Fibroblast of lung (primary cell): Measurements from ENCODE around the gene PSMD8.

Source experiments
- EZH2 ChIP-seq: IDR thresholded peaks from 2 replicates; pipeline ENCODE4 v1.5.1; 2012; ENCODE audit warnings: low read length, control low read depth, mild to moderate bottlenecking; ENCODE audit errors: missing control alignments
- TF ChIP-seq, protein P1 (sequence below), 2 donors: IDR thresholded peaks in 1 of 2; conservative IDR thresholded peaks in 1 of 2; 1 replicate in 1 of 2; 2 replicates in 1 of 2; pipeline ENCODE4 v1.5.1; 2011 to 2012; ENCODE audit warnings: low read length in 2 of 2, control low read depth in 1 of 2, inconsistent platforms in 1 of 2, low read depth in 1 of 2, mild to moderate bottlenecking in 1 of 2

DNA sequence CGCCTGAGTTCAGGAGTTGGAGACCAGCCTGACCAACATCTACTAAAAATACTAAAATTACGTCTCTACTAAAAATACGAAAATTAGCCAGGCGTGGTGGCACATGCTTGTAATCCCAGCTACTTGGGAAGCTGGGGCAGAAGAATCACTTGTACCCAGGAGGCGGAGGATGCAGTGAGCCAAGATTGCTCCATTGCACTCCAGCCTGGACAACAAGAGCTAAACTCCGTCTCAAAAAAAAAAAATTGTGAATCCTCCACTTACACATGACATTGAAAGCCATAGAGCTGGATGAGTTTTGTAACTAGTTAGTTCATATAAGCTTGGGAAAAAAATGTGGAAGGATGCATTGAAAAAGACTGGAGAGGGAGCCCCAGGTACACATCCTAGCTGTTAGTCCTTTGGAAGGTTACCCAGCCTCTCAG, 452 bp upstream of the PSMD8 start:
- TF ChIP-seq, protein P1, sequence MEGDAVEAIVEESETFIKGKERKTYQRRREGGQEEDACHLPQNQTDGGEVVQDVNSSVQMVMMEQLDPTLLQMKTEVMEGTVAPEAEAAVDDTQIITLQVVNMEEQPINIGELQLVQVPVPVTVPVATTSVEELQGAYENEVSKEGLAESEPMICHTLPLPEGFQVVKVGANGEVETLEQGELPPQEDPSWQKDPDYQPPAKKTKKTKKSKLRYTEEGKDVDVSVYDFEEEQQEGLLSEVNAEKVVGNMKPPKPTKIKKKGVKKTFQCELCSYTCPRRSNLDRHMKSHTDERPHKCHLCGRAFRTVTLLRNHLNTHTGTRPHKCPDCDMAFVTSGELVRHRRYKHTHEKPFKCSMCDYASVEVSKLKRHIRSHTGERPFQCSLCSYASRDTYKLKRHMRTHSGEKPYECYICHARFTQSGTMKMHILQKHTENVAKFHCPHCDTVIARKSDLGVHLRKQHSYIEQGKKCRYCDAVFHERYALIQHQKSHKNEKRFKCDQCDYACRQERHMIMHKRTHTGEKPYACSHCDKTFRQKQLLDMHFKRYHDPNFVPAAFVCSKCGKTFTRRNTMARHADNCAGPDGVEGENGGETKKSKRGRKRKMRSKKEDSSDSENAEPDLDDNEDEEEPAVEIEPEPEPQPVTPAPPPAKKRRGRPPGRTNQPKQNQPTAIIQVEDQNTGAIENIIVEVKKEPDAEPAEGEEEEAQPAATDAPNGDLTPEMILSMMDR (conservative IDR thresholded peaks at IDR 0.05 in 1 of 2, IDR thresholded peaks at IDR 0.05 in 1 of 2; ENCODE audit: low read depth in 1 of 2, low read length in 2 of 2), result no peak
- TF ChIP-seq EZH2, result no peak
